OCI-LY3 (cell line): ENCODE results near the gene THRB.

ENCODE experiments used
- EZH2phosphoT487 ChIP-seq: fragments of 200-600 bp; shearing (Covaris generic); IDR thresholded peaks from 2 replicates; pipeline ENCODE4 v1.6.1; 2018; ENCODE audit warnings: antibody characterized with exemption, mixed run types, low read depth
- TF ChIP-seq, protein P1 (sequence below): fragments of 200-600, 300-600 bp; sonication (generic); IDR thresholded peaks from 2 replicates; pipeline ENCODE4 v1.5.1; 2014; ENCODE audit warnings: antibody characterized with exemption, low read length, low read depth

DNA sequence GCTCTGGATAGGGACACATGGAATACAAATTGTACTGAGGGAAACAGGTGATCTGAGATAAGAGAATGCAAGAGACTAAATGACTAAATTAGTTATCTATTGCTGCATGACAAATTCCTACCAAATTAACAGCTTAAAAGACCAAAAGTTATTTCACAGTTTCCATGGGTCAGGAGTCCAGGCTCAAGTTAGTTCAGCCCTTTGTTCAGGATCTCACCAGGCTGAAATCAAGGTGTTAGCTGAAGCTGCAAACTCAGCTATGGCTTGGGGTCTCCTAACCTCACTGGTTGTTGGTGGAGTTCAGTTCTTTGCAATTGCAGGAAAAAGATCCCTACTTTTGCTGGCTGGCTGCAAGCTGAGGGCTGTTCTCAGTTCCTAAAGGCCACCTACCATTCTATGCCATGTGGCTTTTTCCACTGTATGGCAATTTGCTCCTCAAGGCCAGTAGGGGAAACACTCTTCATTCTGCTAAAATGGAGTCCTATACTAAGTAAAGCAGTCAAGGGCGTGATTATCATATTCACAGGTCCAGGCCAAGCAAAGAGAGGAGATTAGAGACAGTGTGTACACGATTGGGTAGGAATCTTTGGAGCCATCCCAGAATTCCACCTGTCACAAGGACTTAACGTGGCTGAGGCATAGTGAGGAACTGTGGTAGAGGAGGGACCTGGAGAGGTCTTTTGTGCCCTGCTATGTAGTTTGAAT is 53.7 kb downstream of the THRB start:
- TF ChIP-seq, protein P1, sequence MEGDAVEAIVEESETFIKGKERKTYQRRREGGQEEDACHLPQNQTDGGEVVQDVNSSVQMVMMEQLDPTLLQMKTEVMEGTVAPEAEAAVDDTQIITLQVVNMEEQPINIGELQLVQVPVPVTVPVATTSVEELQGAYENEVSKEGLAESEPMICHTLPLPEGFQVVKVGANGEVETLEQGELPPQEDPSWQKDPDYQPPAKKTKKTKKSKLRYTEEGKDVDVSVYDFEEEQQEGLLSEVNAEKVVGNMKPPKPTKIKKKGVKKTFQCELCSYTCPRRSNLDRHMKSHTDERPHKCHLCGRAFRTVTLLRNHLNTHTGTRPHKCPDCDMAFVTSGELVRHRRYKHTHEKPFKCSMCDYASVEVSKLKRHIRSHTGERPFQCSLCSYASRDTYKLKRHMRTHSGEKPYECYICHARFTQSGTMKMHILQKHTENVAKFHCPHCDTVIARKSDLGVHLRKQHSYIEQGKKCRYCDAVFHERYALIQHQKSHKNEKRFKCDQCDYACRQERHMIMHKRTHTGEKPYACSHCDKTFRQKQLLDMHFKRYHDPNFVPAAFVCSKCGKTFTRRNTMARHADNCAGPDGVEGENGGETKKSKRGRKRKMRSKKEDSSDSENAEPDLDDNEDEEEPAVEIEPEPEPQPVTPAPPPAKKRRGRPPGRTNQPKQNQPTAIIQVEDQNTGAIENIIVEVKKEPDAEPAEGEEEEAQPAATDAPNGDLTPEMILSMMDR, result no peak
- TF ChIP-seq EZH2phosphoT487, result no peak
